ENCODE data around the gene FN3K. TPM values are rescaled to one million over a fixed set of nuclear protein-coding genes. Genes with fewer than 3 reads are reported as not detected.
A peak's percentile ranks its signal among the peaks of the same experiment; 100 is the strongest.

Gene FN3K
- total and polyA plus RNA-seq, 4 experiments from 2014 or later: 0.26 to 8.1 (median 3.0) TPM

DNA sequence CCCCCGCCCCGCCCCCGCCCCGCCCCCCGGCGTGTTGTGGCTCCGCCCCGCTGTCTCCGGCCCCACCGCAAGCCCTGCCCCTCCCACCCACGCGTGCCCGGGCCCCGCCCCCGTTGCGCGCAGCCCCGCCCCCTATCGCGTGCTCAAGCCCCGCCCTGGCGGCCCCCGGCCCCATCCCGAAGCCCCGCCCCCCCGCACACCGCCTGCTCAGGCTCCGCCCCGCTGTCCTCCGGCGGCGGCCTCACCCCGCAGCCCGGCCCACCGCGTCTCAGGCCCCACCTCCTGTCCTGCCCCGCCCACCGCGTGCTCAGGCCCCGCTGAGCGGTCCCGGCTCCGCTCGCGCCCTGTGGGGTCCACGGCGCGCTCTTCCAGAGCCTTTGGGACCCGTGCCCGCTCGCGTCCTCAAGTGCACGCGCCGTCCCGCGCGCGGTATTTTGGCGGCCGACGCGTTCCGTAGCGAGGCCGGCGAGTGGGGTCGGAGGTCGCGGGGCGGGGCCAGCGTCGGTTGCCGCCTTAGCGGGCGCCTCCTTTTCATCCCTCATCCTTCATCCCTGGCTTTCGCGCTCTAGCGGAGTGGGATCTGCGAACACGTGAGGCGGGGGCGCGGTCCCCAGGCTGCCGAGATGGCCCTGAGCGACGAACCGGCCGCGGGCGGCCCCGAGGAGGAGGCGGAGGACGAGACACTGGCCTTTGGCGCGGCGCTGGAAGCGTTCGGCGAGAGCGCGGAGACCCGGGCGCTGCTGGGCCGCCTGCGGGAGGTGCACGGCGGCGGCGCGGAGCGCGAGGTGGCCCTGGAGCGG lies 16.4 kb downstream of the FN3K start, which contains the start of gene TBCD:
Gene TBCD (plus strand): TSS at position 495 of the 800 bp plus-strand sequence. CDS start 129 bp downstream, at position 624.
- Histone ChIP-seq H3K27ac (ENCODE audit: low read depth, low read length) (peak within 1 kb of the TSS; percentile 55), H3K9me3 (ENCODE audit: control insufficient read depth in 1 of 2, low read length in 2 of 2) (no peaks in the 10 kb centered on the region), H3K36me3 (ENCODE audit: insufficient read depth, low read length) (no peaks in the 10 kb centered on the region), H3K27me3 (ENCODE audit: insufficient read depth, low read length) (no peaks in the 10 kb centered on the region), H3K4me3 (ENCODE audit: low read length in 2 of 2) (peak within 1 kb of the TSS; percentile 57 to 77), H3K4me1 (ENCODE audit: insufficient read depth, low read length) (peaks cover 24% of the 10 kb centered on the region)
- ChIA-PET CTCF (ENCODE audit: partially characterized antibody) (no interaction called here), POLR2A (ENCODE audit: partially characterized antibody) (interaction anchor here (1.0 to 1.1 kb wide), 2 partner anchors 16 to 104 kb away, joined by 3 read pairs; partner anchors contain the start of gene FN3K)
- H3K4me3 Mint-ChIP-seq: peak within 1 kb of the TSS; percentile 71 to 90 (median 81)
- H3K9me3 Mint-ChIP-seq: peaks cover 0 to 4% (median 0%) of the 10 kb centered on the region in 8 donors
- intact Hi-C loops (cut with micrococcal nuclease): loop anchor here (1.0 to 5.0 kb wide), 4 partner anchors 35 to 299 kb away; partner anchors contain the start of genes CYBC1, FN3KRP, RAB40B and WDR45B
- H3K36me3 Mint-ChIP-seq: peaks cover 0 to 11% of the 10 kb centered on the region in 2 donors
- DNase-seq: peak; percentile 86 to 91 (median 89)
- peaks cover 15 to 34% (median 22%) of the 10 kb centered on the region in 4 donors for H3K4me1 Mint-ChIP-seq
- no peaks in the 10 kb centered on the region for H3K27me3 Mint-ChIP-seq
- H3K27ac Mint-ChIP-seq: peak within 1 kb of the TSS in 5 of 7 donors; percentile 30 to 90 (median 66)

GRCh38 chr17:82752371-82753200 lies 17.2 kb downstream of the FN3K start:
- peaks cover 24% of the 10 kb centered on the region for H3K4me1 ChIP-seq (ENCODE audit: insufficient read depth, low read length)
- peak overlapping the region; percentile 70 to 85 (median 78) for H3K4me3 Mint-ChIP-seq
- peak overlapping the region; percentile 57 to 77 for H3K4me3 ChIP-seq (ENCODE audit: low read length in 2 of 2)
- H3K4me1 Mint-ChIP-seq: peaks cover 15 to 34% (median 22%) of the 10 kb centered on the region in 4 donors
- H3K9me3 Mint-ChIP-seq: no peaks in the 10 kb centered on the region
- H3K36me3 ChIP-seq (ENCODE audit: insufficient read depth, low read length): no peaks in the 10 kb centered on the region
- H3K27ac Mint-ChIP-seq: peak overlapping the region in 5 of 7 donors; percentile 30 to 90 (median 57)
- intact Hi-C loops (cut with micrococcal nuclease): loop anchor here (1.0 to 5.0 kb wide), 3 partner anchors 36 to 300 kb away; partner anchors contain the start of genes CYBC1, FN3KRP and WDR45B
- H3K27me3 ChIP-seq (ENCODE audit: insufficient read depth, low read length): no peaks in the 10 kb centered on the region
- POLR2A ChIA-PET (ENCODE audit: partially characterized antibody): interaction anchor here (1.0 kb wide), 1 partner anchor 105 kb away, joined by 3 read pairs; no protein-coding TSS in a partner anchor
- H3K27me3 Mint-ChIP-seq: no peaks in the 10 kb centered on the region
- peak overlapping the region; percentile 55 for H3K27ac ChIP-seq (ENCODE audit: low read depth, low read length)
- CTCF ChIA-PET (ENCODE audit: partially characterized antibody): no interaction called here
- peaks cover 0 to 13% of the 10 kb centered on the region in 2 donors for H3K36me3 Mint-ChIP-seq
- peak in 1 of 5 donors; percentile 37 for DNase-seq
- H3K9me3 ChIP-seq (ENCODE audit: control insufficient read depth in 1 of 2, low read length in 2 of 2): no peaks in the 10 kb centered on the region

DNA sequence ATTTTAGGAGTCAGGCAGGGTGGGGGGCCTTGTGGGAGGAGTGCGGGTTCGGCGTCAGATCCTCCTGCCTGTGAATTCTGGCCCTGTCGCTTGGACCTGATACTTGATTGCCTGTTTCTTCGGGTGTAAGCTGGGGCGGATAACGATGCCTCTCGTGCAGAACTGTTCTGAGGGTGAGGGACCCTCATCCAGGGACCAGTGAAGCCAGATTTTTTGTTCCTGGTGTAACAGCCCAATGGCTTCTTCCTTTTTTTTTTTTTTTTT lies 17.7 kb downstream of the FN3K start:
- Histone ChIP-seq H3K27me3 (ENCODE audit: insufficient read depth, low read length) (no peaks in the 10 kb centered on the region), H3K4me1 (ENCODE audit: insufficient read depth, low read length) (peaks cover 24% of the 10 kb centered on the region), H3K4me3 (ENCODE audit: low read length in 2 of 2) (peak overlapping the region; percentile 57 to 77), H3K9me3 (ENCODE audit: control insufficient read depth in 1 of 2, low read length in 2 of 2) (no peaks in the 10 kb centered on the region), H3K36me3 (ENCODE audit: insufficient read depth, low read length) (no peaks in the 10 kb centered on the region), H3K27ac (ENCODE audit: low read depth, low read length) (no peak overlapping the region)
- peaks cover 0 to 17% of the 10 kb centered on the region in 2 donors for H3K36me3 Mint-ChIP-seq
- ChIA-PET CTCF (ENCODE audit: partially characterized antibody) (no interaction called here), POLR2A (ENCODE audit: partially characterized antibody) (interaction anchor here (1.0 kb wide), 1 partner anchor 105 kb away, joined by 3 read pairs; no protein-coding TSS in a partner anchor)
- peak overlapping the region; percentile 70 to 85 (median 78) for H3K4me3 Mint-ChIP-seq
- H3K4me1 Mint-ChIP-seq: peaks cover 15 to 34% (median 22%) of the 10 kb centered on the region in 4 donors
- H3K27ac Mint-ChIP-seq: peak overlapping the region in 2 of 7 donors; percentile 66 to 90
- intact Hi-C loops (cut with micrococcal nuclease): loop anchor here (5.0 kb wide), 1 partner anchor 301 kb away; the partner anchor contains the start of gene CYBC1
- H3K9me3 Mint-ChIP-seq: no peaks in the 10 kb centered on the region
- no peaks in the 10 kb centered on the region for H3K27me3 Mint-ChIP-seq
- DNase-seq: no peak

- Histone ChIP-seq H3K27ac (ENCODE audit: low read depth, low read length) (no peak overlapping the region), H3K4me1 (ENCODE audit: insufficient read depth, low read length) (peaks cover 24% of the 10 kb centered on the region), H3K36me3 (ENCODE audit: insufficient read depth, low read length) (no peaks in the 10 kb centered on the region), H3K27me3 (ENCODE audit: insufficient read depth, low read length) (no peaks in the 10 kb centered on the region), H3K4me3 (ENCODE audit: low read length in 2 of 2) (no peak overlapping the region), H3K9me3 (ENCODE audit: control insufficient read depth in 1 of 2, low read length in 2 of 2) (no peaks in the 10 kb centered on the region)
- Mint-ChIP-seq H3K4me3 (peak overlapping the region; percentile 31 to 71 (median 52)), H3K4me1 (peaks cover 15 to 34% (median 22%) of the 10 kb centered on the region in 4 donors), H3K27me3 (no peaks in the 10 kb centered on the region), H3K9me3 (no peaks in the 10 kb centered on the region), H3K27ac (peak overlapping the region in 2 of 7 donors; percentile 52 to 62), H3K36me3 (peaks cover 0 to 17% of the 10 kb centered on the region in 2 donors)
- ChIA-PET POLR2A (ENCODE audit: partially characterized antibody) (no interaction called here), CTCF (ENCODE audit: partially characterized antibody) (interaction anchor here (1.4 kb wide), 1 partner anchor 27 kb away, joined by 3 read pairs; no protein-coding TSS in a partner anchor)
- intact Hi-C loops (cut with micrococcal nuclease): loop anchor here (5.0 kb wide), 1 partner anchor 302 kb away; the partner anchor contains the start of gene CYBC1
- no peak for DNase-seq
These were observed 19.1 kb downstream of the FN3K start for GRCh38 chr17:82754297-82755208.

DNA sequence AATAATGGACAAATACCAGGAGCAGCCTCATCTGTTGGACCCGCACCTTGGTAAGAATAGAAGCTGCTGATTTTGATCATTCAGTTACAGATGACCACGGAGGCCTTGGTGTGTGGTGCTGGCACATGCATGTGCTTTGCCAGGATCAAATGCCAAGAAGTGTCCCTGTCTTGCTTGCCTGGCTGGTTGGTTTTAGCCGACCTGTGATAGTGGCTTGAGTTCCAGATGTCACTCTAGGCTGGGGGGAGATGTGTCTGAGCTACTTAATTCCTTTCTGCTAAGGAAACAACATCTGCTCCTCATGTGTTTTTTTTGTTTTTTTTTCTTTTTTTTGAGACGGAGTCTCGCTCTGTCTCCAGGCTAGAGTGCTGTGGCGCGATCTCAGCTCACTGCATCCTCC lies 20.8 kb downstream of the FN3K start:
- Histone ChIP-seq H3K27ac (ENCODE audit: low read depth, low read length) (no peak overlapping the region), H3K27me3 (ENCODE audit: insufficient read depth, low read length) (no peaks in the 10 kb centered on the region), H3K36me3 (ENCODE audit: insufficient read depth, low read length) (peaks cover 3% of the 10 kb centered on the region), H3K4me1 (ENCODE audit: insufficient read depth, low read length) (peaks cover 24% of the 10 kb centered on the region), H3K9me3 (ENCODE audit: control insufficient read depth in 1 of 2, low read length in 2 of 2) (no peaks in the 10 kb centered on the region), H3K4me3 (ENCODE audit: low read length in 2 of 2) (no peak overlapping the region)
- H3K4me3 Mint-ChIP-seq: no peak overlapping the region
- peak overlapping the region in 1 of 7 donors; percentile 35 for H3K27ac Mint-ChIP-seq
- no peak for DNase-seq
- no peaks in the 10 kb centered on the region for H3K9me3 Mint-ChIP-seq
- peaks cover 5 to 21% of the 10 kb centered on the region in 2 donors for H3K36me3 Mint-ChIP-seq
- ChIA-PET POLR2A (ENCODE audit: partially characterized antibody) (no interaction called here), CTCF (ENCODE audit: partially characterized antibody) (no interaction called here)
- intact Hi-C loops (cut with micrococcal nuclease): no loop called here
- no peaks in the 10 kb centered on the region for H3K27me3 Mint-ChIP-seq
- peaks cover 15 to 34% (median 20%) of the 10 kb centered on the region in 4 donors for H3K4me1 Mint-ChIP-seq

DNA sequence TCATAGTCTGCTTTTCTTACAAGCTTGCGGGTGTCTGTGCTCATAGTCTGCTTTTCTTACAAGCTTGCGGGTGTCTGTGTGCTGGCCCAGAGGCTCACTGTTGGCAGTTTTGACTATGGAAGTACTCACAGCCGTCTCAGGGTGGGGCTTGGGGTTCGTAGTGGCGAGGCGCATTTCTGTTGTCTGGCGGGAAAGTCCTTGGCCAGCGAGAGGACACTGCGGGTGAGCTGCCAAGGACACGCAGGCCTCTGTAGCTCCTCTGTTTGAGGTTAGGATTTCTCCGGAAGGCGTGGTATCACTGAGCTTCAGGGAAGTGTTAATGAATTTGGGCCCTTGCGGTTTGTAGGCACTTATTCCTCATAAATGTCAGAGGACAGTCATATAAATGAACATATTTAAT lies 30.0 kb downstream of the FN3K start:
- intact Hi-C loops (cut with micrococcal nuclease): no loop called here

More for the DNA sequence above, 30.0 kb downstream of the FN3K start:
- no peaks in the 10 kb centered on the region for H3K4me1 ChIP-seq (ENCODE audit: insufficient read depth, low read length)
- ChIA-PET CTCF (ENCODE audit: partially characterized antibody) (no interaction called here), POLR2A (ENCODE audit: partially characterized antibody) (no interaction called here)
- H3K27ac ChIP-seq (ENCODE audit: low read depth, low read length): no peak overlapping the region
- H3K9me3 ChIP-seq (ENCODE audit: control insufficient read depth in 1 of 2, low read length in 2 of 2): no peaks in the 10 kb centered on the region
- Mint-ChIP-seq H3K27ac (peak overlapping the region in 2 of 7 donors; percentile 27 to 81), H3K27me3 (no peaks in the 10 kb centered on the region), H3K4me3 (no peak overlapping the region), H3K36me3 (peaks cover 46 to 50% of the 10 kb centered on the region in 2 donors), H3K9me3 (no peaks in the 10 kb centered on the region), H3K4me1 (peaks cover 0 to 13% (median 10%) of the 10 kb centered on the region in 4 donors)
- no peak overlapping the region for H3K4me3 ChIP-seq (ENCODE audit: low read length in 2 of 2)
- DNase-seq: no peak
- H3K36me3 ChIP-seq (ENCODE audit: insufficient read depth, low read length): peaks cover 24% of the 10 kb centered on the region
- no peaks in the 10 kb centered on the region for H3K27me3 ChIP-seq (ENCODE audit: insufficient read depth, low read length)
